HG03280 (cell line): ENCODE measurements around the gene SLC24A3.

Experiments
- ATAC-seq: cut with Tn5 transposase; IDR thresholded peaks from one replicate; pipeline ENCODE4 v1.9.1; 2021; ENCODE audit warnings: mild to moderate bottlenecking, moderate library complexity; ENCODE audit not compliant: unreplicated experiment

SLC24A3 gene

GRCh38 chr20:19269737-19270340 is 57.4 kb downstream of the SLC24A3 start:
- no peak for ATAC-seq

- ATAC-seq: no peak
Observed at GRCh38 chr20:19271879-19272651, 59.6 kb downstream of the SLC24A3 start.

- ATAC-seq: no peak
Observed at GRCh38 chr20:19272976-19273654, 60.7 kb downstream of the SLC24A3 start.

GRCh38 chr20:19274001-19274400 is 61.6 kb downstream of the SLC24A3 start:
- ATAC-seq: no peak

- ATAC-seq: no peak
Observed at GRCh38 chr20:19274412-19275015, 62.1 kb downstream of the SLC24A3 start.

- no peak for ATAC-seq
Observed at GRCh38 chr20:19275038-19275629, 62.7 kb downstream of the SLC24A3 start.

GRCh38 chr20:19275630-19276071 is 63.2 kb downstream of the SLC24A3 start:
- no peak for ATAC-seq

- ATAC-seq: no peak
Observed at GRCh38 chr20:19277381-19277780, 64.9 kb downstream of the SLC24A3 start.

- ATAC-seq: no peak
Observed at GRCh38 chr20:19283490-19284025, 71.1 kb downstream of the SLC24A3 start.

GRCh38 chr20:19284400-19285178 is 72.1 kb downstream of the SLC24A3 start:
- no peak for ATAC-seq

- ATAC-seq: no peak
Observed at GRCh38 chr20:19285436-19285835, 73.0 kb downstream of the SLC24A3 start.

- no peak for ATAC-seq
Observed at GRCh38 chr20:19288061-19288460, 75.6 kb downstream of the SLC24A3 start.

GRCh38 chr20:19288636-19289035 is 76.2 kb downstream of the SLC24A3 start:
- ATAC-seq: no peak

GRCh38 chr20:19289451-19289850 is 77.0 kb downstream of the SLC24A3 start:
- ATAC-seq: no peak

GRCh38 chr20:19291024-19291817 is 78.8 kb downstream of the SLC24A3 start:
- ATAC-seq: no peak

GRCh38 chr20:19291818-19292132 is 79.3 kb downstream of the SLC24A3 start:
- no peak for ATAC-seq

GRCh38 chr20:19292254-19292653 is 79.8 kb downstream of the SLC24A3 start:
- no peak for ATAC-seq

- ATAC-seq: no peak
Observed at GRCh38 chr20:19295076-19295475, 82.6 kb downstream of the SLC24A3 start.

GRCh38 chr20:19298652-19299051 is 86.2 kb downstream of the SLC24A3 start:
- ATAC-seq: no peak
